ENCODE data around the gene GABBR1. TPM values are rescaled to one million over a fixed set of nuclear protein-coding genes. Genes with fewer than 3 reads are reported as not detected.

The GABBR1 gene
- total RNA-seq, 1 experiment from 2014 or later = 146 TPM

GRCh38 chr6:29597184-29597583, 35.8 kb downstream of the GABBR1 start:
- Histone ChIP-seq H3K23ac (ENCODE audit: insufficient read length, low read depth, low read length) (no peak overlapping the region), H2BK15ac (ENCODE audit: low read depth, low read length) (no peak overlapping the region), H3K14ac (ENCODE audit: insufficient read depth, low read length) (no peak overlapping the region), H2AFZ (ENCODE audit: low read length) (no peak overlapping the region), H3K4me2 (ENCODE audit: insufficient read depth, insufficient read length, low read length) (no peak overlapping the region), H2BK120ac (ENCODE audit: low read depth, low read length, poor library complexity, severe bottlenecking) (no peak overlapping the region), H3K18ac (ENCODE audit: insufficient read length, low read depth, low read length) (no peak overlapping the region), H3K9ac (ENCODE audit: extremely low read depth, insufficient read length, low read length) (no peak overlapping the region), H3K79me1 (ENCODE audit: insufficient read depth, low read depth, low read length, poor library complexity, severe bottlenecking) (no peaks in the 10 kb centered on the region), H3K23me2 (ENCODE audit: insufficient read length, low read depth, low read length, poor library complexity, severe bottlenecking) (no peaks in the 10 kb centered on the region), H2BK12ac (ENCODE audit: insufficient read length, low read depth, low read length) (no peak overlapping the region), H3K27ac (ENCODE audit: insufficient read length, low read depth, low read length) (no peak overlapping the region), H3T11ph (ENCODE audit: low read length) (no peak overlapping the region), H3K56ac (ENCODE audit: insufficient read length, low read depth, low read length) (no peak overlapping the region), H2BK5ac (ENCODE audit: insufficient read length, low read length) (no peak overlapping the region), H3K9me3 (ENCODE audit: control insufficient read depth, low read depth, low read length) (no peaks in the 10 kb centered on the region), H4K20me1 (ENCODE audit: control insufficient read depth, insufficient read depth, insufficient read length) (no peaks in the 10 kb centered on the region), H3K79me2 (ENCODE audit: insufficient read depth, low read length) (no peaks in the 10 kb centered on the region), H2BK20ac (ENCODE audit: low read depth, low read length, poor library complexity, severe bottlenecking) (no peak overlapping the region), H3K4ac (ENCODE audit: low read depth, low read length) (no peak overlapping the region), H4K5ac (ENCODE audit: insufficient read length, low read depth, low read length) (no peak overlapping the region), H3K27me3 (ENCODE audit: insufficient read depth, low read length) (no peaks in the 10 kb centered on the region), H4K91ac (ENCODE audit: insufficient read length, low read depth, low read length) (no peak overlapping the region), H2AK5ac (ENCODE audit: insufficient read length, low read length) (no peak overlapping the region), H3K4me1 (ENCODE audit: insufficient read depth, low read length) (0 out of 2 replicates have a peak, but pooled peaks cover 3% of the 10 kb centered on the region), H4K8ac (replicated peaks; ENCODE audit: insufficient read length, low read depth, low read length) (no peak overlapping the region)
- Mint-ChIP-seq H3K27ac (no peak overlapping the region), H3K9me3 (no peaks in the 10 kb centered on the region; a peak in 1 of 5 replicates), H3K36me3 (ENCODE audit: insufficient read depth in 1 of 3, low read depth in 3 of 3) (peaks cover 13 to 34% (median 18%) of the 10 kb centered on the region in 3 experiments; a peak in 6 of 7 replicates), H3K4me3 (no peak overlapping the region), H3K4me1 (peaks cover 16 to 24% of the 10 kb centered on the region in 2 experiments), H3K27me3 (ENCODE audit: low read depth) (no peaks in the 10 kb centered on the region; the same call in 1 of the 2 replicates)
- no CpG with 5 or more reads among the region's 2 CpGs for WGBS (ENCODE audit: extremely low coverage, insufficient read length, low lambda C conversion rate)
- no peak for TF ChIP-seq CTCF (conservative IDR thresholded peaks at IDR 0.05)
- DNase-seq = no peak
